ENCODE data around the gene GREM2. TPM values are rescaled to one million over a fixed set of nuclear protein-coding genes. Genes with fewer than 3 reads are reported as not detected.

GREM2 gene
- total and polyA plus RNA-seq, 2 of the 4 experiments (the other 2 are of a cell fraction) = 3.0 to 14.2 TPM

GRCh38 chr1:240650877-240651276 is 38.9 kb upstream of the GREM2 start:
- Histone ChIP-seq H3K4me1 (ENCODE audit: control insufficient read depth, insufficient read depth, low read length) (no peaks in the 10 kb centered on the region; the same call in 1 of the 2 replicates), H3K56ac (ENCODE audit: extremely low read depth, insufficient read depth, low read length) (no peak overlapping the region), H2BK120ac (ENCODE audit: low read depth, low read length) (no peak overlapping the region), H3K4me2 (ENCODE audit: low read depth, low read length) (no peak overlapping the region), H4K20me1 (ENCODE audit: insufficient read depth, low read length) (no peaks in the 10 kb centered on the region), H3K18ac (ENCODE audit: low read depth, low read length) (no peak overlapping the region), H2AFZ (replicated peaks; ENCODE audit: low read length, poor library complexity) (no peak overlapping the region), H4K91ac (ENCODE audit: insufficient read depth, low read depth, low read length) (no peak overlapping the region), H3K9me1 (ENCODE audit: insufficient read depth, low read length) (no peaks in the 10 kb centered on the region), H3K14ac (replicated peaks; ENCODE audit: low read depth, low read length) (no peak overlapping the region), H3K4me3 (ENCODE audit: insufficient read depth, low read depth, low read length) (no peak overlapping the region), H3K36me3 (ENCODE audit: control insufficient read depth, insufficient read depth, low read length) (no peaks in the 10 kb centered on the region), H3K79me1 (ENCODE audit: low read depth in 1 of 2, low read length in 2 of 2) (no peaks in the 10 kb centered on the region), H2AK9ac (replicated peaks; ENCODE audit: low read depth, low read length, poor library complexity) (no peak overlapping the region), H2BK20ac (ENCODE audit: low read depth, low read length) (no peak overlapping the region), H3K4ac (ENCODE audit: low read depth, low read length) (no peak overlapping the region), H3K23ac (ENCODE audit: low read depth, low read length) (no peak overlapping the region), H2BK5ac (ENCODE audit: low read depth, low read length, poor library complexity, severe bottlenecking) (no peak overlapping the region), H3K27me3 (ENCODE audit: control insufficient read depth, insufficient read depth, low read length) (no peaks in the 10 kb centered on the region; the same call in 1 of the 2 replicates), H3K9me3 (ENCODE audit: control insufficient read depth, insufficient read depth, low read length) (no peaks in the 10 kb centered on the region), H4K8ac (ENCODE audit: low read depth in 2 of 2, low read length in 2 of 2) (no peak overlapping the region), H3K27ac (ENCODE audit: insufficient read depth, low read length) (no peak overlapping the region), H2BK15ac (ENCODE audit: low read depth, low read length) (no peak overlapping the region), H2AK5ac (ENCODE audit: low read depth, low read length) (no peak overlapping the region), H3K9ac (ENCODE audit: low read depth, low read length) (no peak overlapping the region), H4K5ac (ENCODE audit: low read depth, low read length) (no peak overlapping the region)
- DNase-seq (no peak), ATAC-seq (ENCODE audit: low read depth) (no peak)
- dilution Hi-C loops (cut with HindIII; ENCODE audit: low sequenced_read_pairs, unreplicated experiment) (no loop called here), intact Hi-C loops (cut with micrococcal nuclease) (no loop called here), in situ Hi-C loops (cut with MboI; ENCODE audit: low sequenced_read_pairs) (no loop called here)
- POLR2A ChIA-PET (ENCODE audit: unreplicated experiment) = no interaction called here
- no peak for TF ChIP-seq BHLHE40 (IDR thresholded peaks at IDR 0.05; ENCODE audit: low read depth, low read length)
- TF ChIP-seq MAFK (IDR thresholded peaks at IDR 0.05; ENCODE audit: low read depth, low read length) = no peak
- no peak for TF ChIP-seq POLR2A (IDR thresholded peaks at IDR 0.05; ENCODE audit: low read depth, low read length)
- TF ChIP-seq RCOR1 (IDR thresholded peaks at IDR 0.05; ENCODE audit: insufficient replicate concordance, low read length) = no peak
- TF ChIP-seq, protein P1, sequence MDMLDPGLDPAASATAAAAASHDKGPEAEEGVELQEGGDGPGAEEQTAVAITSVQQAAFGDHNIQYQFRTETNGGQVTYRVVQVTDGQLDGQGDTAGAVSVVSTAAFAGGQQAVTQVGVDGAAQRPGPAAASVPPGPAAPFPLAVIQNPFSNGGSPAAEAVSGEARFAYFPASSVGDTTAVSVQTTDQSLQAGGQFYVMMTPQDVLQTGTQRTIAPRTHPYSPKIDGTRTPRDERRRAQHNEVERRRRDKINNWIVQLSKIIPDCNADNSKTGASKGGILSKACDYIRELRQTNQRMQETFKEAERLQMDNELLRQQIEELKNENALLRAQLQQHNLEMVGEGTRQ (IDR thresholded peaks at IDR 0.05; ENCODE audit: low read depth, low read length) = no peak
- TF ChIP-seq NFE2L2 (IDR thresholded peaks at IDR 0.05; ENCODE audit: low read depth, low read length) = no peak
- TF ChIP-seq MAZ (IDR thresholded peaks at IDR 0.05; ENCODE audit: borderline replicate concordance, low read depth, low read length) = no peak
- TF ChIP-seq MXI1 (IDR thresholded peaks at IDR 0.05; ENCODE audit: borderline replicate concordance, low read depth, low read length) = no peak
- no peak for TF ChIP-seq SMC3 (IDR thresholded peaks at IDR 0.05; ENCODE audit: low read depth, low read length)
- no peak for TF ChIP-seq CHD1 (IDR thresholded peaks at IDR 0.05; ENCODE audit: low read depth, low read length)
- TF ChIP-seq ELK1 (IDR thresholded peaks at IDR 0.05; ENCODE audit: borderline replicate concordance, low read depth, low read length) = no peak
- no peak for TF ChIP-seq FOS (IDR thresholded peaks at IDR 0.05; ENCODE audit: low read depth, low read length)
- TF ChIP-seq, protein P2, sequence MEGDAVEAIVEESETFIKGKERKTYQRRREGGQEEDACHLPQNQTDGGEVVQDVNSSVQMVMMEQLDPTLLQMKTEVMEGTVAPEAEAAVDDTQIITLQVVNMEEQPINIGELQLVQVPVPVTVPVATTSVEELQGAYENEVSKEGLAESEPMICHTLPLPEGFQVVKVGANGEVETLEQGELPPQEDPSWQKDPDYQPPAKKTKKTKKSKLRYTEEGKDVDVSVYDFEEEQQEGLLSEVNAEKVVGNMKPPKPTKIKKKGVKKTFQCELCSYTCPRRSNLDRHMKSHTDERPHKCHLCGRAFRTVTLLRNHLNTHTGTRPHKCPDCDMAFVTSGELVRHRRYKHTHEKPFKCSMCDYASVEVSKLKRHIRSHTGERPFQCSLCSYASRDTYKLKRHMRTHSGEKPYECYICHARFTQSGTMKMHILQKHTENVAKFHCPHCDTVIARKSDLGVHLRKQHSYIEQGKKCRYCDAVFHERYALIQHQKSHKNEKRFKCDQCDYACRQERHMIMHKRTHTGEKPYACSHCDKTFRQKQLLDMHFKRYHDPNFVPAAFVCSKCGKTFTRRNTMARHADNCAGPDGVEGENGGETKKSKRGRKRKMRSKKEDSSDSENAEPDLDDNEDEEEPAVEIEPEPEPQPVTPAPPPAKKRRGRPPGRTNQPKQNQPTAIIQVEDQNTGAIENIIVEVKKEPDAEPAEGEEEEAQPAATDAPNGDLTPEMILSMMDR (conservative IDR thresholded peaks at IDR 0.05; ENCODE audit: low read depth, low read length) = no peak
- TF ChIP-seq CEBPB (IDR thresholded peaks at IDR 0.05; ENCODE audit: low read depth, low read length) = no peak
- TF ChIP-seq RFX5 (IDR thresholded peaks at IDR 0.05; ENCODE audit: low read depth, low read length) = no peak
- no peak for TF ChIP-seq RAD21 (IDR thresholded peaks at IDR 0.05; ENCODE audit: low read length)
- CTCF ChIA-PET = interaction anchor here (1.7 kb wide), 1 partner anchor 9 kb away, joined by 3 read pairs; no protein-coding TSS in a partner anchor
- BruUV-seq (replicated peaks) = no TSS peak

Measured in IMR-90 (cell line).